Stimulated activated CD4-positive, alpha-beta T cell treated with anti-CD3 and anti-CD28 coated beads, Interleukin-4, amount 100 ng/mL, for 24 hours (primary cell): ENCODE data around the gene XBP1.
"Not testable (repeated sequence)": the region's sequence is repeated elsewhere in the genome, so short reads cannot be mapped to it uniquely, and the experiment has no call there.

ENCODE experiments used
- DNase-seq: peaks from one replicate; pipeline ENCODE4 v3.0.0-alpha.2; 2020

Gene XBP1

DNA sequence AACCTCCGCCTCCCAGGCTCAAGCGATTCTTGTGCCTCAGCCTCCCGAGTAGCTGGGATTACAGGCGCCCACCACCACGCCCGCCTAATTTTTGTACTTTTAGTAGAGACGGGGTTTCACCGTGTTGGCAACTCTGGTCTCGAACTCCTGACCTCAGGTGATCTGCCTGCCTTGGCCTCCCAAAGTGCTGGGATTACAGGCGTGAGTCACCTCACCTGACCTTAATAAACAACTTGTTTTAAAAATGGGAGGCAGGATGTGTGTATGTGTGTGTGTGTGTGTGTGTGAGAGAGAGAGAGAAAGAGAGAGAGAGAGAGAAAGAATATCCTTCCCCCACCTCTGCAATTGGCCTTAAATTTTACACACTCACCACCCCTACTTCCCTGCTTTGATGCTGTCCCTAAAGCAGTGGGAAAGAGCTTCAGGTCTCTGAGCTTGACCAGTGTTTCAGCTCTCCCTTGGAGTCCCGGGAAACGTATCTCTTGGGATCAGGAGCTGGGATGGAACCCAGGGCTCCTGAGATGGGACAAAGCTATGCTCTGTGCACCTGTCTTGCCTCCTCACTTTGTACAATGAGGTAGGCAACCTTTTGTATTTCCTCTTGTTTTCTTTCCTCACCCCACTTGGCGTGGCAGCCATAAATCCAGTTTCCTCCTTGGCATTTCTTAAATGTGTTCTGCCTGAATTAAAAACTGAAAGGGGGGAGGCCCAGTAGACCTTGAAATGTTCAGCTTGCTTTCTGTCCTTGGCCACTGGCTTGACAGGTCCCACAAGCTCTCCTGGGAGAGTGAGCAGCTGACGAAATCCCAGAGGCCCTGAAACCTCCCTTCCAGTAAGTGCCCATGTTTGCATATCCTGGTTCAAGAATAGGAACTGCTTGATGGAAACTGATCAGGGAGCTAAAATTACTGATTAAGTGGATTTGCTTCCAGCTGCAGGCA, 17.8 kb upstream of the XBP1 start:
- no peak for DNase-seq

DNA sequence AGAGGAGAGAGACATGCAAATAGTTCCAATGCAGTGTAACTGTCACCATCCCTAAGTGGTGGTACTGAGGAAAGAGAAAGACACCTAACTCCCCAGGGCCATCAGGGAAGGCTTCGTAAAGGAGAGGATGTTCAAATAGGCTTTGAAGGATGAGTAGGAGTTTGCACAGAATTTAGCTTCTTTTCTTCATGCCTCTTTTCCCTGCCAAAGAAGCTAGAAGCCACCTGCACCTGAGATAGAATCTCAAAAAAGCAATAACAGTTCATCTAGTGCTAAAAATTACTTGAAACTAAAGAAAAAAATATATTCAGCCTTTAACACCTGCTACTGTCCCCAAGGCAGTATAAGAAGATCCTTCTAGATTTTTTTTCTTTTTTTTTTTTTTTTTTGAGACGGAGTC, 16.7 kb upstream of the XBP1 start:
- DNase-seq: no peak

- no peak for DNase-seq
These were observed 15.4 kb upstream of the XBP1 start for GRCh38 chr22:28815729-28816128.

DNA sequence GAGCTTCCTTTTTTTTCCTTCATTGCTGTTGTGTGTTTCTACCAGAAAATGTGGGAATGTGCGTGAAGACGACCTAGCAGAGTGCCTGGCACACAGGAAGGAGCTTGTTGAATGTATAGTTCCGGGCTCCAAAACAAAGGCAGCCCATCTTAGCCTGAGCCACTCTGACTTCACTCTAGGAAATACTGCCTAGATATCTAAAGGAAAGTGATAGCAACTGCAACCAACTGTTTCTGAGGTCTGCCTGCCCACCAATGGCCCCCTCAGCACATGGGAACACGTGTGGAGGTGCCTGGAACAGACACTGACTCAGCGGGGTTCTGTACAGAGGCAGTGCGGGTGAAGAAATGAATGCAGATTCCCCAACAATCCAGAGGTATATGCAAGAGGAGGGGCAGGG, 14.7 kb upstream of the XBP1 start:
- no peak for DNase-seq

- no peak for DNase-seq
These were observed 13.6 kb upstream of the XBP1 start for GRCh38 chr22:28813772-28814518.

DNA sequence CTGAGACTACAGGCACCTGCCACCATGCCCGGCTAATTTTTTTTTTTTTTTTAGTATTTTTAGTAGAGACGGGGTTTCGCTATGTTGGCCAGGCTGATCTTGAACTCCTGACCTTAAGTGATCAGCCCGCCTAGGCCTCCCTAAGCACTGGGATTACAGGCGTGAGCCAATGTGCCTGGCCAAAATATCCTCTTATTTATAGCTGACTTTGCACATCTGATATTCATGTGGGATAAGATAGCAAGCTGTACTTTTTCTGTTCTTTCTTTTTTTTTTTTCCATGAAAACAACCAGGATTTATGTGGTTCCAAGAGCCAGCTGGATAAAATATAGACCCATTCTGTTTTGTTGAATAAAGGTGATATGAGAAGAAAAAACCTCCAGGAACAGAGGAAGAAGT, 12.1 kb upstream of the XBP1 start:
- DNase-seq: no peak

GRCh38 chr22:28810821-28811491, 10.6 kb upstream of the XBP1 start:
- DNase-seq: no peak

- DNase-seq: no peak
These were observed 8.5 kb upstream of the XBP1 start for GRCh38 chr22:28808716-28809355.

DNA sequence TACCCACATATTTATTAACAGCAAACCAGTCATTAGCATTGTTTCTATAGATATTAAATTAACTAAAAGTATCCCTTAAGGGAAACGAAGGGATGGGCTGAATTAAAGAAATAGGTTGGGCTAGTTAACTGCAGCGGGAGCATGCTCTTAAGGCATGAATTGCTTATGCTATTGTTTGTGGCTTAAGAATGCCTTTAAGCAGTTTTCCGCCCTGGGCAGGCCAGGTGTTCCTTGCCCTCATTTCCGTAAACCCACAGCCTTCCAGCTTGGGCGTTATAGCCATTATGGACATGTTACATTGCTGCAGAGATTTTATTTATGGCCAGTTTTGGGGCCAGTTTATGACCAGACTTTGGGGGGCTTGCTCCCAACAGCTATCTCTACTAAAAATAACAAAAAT, 5.1 kb upstream of the XBP1 start:
- not testable (repeated sequence) for DNase-seq

DNA sequence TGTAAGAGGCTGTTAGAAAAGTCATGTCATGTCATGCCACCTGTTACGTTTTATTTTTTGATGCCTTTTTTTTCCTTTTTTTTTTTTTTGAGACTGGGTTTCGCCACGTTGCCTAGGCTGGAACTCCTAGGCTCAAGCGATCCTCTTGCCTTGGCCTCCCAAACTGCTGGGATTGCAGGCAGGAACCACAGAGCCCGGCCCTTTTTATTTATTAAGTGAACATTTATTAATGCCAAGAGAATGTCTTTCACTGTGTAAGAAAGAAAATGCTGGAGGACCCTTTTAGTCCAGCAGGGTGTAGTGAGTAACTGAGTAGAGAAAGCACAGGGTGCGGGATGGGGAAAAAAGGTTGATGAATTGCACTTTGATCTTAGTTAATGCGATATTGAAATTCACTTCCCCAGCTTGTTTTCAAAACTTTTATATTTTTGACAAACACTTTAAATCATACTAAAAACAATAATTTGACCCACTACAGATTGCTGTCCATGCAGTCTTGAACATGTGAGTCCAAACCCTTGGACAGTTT, 2.3 kb upstream of the XBP1 start:
- no peak for DNase-seq

GRCh38 chr22:28801845-28802594, 1.7 kb upstream of the XBP1 start:
- DNase-seq: no peak

DNA sequence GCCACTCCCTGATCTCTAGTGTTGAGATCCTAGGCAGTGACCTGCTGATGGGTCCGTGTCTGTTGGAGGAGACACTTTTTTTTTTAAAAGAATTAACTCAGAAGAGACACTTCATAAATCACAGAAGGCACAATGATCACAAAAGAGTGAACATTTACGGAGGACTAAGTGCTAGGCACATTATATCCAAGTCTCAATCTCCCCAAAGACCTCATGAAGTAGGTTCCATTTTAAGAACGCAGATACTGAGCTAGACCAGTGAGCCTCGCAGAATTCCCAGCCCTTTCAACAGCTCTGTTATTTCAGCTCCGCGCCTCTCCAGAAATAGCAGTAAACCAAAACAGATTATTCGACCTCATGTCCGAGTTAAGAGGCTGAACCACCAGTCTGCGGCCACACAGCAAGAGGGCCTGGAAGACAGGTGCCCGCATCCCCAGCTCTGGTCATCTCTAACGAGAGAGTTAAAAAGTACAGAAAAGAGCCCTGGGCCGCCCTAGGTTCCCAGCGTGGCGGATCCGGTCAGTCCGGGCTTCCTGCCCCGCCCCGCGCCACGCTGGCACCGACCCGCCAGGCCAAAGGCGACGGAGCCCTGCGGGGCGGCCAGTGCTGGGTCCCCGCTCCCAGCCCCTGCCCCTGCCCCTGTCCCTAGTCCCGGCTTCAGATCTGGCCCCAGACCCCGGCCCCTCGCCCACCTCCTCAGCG, 612 bp downstream of the XBP1 start:
- DNase-seq: peak; percentile 24

DNA sequence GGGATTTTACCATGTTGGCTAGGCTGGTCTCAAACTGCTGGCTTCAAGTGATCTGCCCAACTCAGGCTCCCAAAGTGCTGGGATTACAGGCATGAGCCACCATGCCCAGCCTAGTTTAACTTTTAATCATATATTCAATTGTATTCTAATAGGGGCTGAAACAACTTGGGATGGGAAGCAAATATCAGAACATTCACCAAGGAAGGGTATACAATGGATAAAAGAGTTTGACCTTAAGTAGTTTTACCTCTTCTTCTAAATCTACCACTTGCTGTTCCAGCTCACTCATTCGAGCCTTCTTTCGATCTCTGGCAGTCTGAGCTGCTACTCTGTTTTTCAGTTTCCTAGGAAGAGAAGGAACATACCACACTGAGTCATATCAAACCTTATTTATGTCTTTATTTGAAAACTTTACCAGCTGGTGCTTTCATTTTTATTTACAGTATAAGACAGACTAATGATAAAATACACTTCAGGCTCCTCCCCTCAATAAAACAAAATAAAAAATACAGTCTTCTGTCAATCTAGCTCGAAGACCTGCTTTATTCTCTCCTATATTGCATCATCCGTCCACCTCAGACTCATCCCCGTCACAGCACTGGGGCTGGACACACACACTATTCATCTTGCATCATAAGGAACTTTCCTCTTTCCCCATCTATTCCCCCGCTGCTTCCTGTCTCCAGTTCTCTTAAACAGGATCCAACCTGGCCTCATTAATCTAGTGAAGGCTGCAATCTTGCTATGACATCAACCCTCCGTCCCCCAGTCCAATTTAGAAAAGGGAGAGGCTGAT, 1.4 kb downstream of the XBP1 start:
- DNase-seq: peak; percentile 51

GRCh38 chr22:28795932-28796856, 4.2 kb downstream of the XBP1 start:
- no peak for DNase-seq

DNA sequence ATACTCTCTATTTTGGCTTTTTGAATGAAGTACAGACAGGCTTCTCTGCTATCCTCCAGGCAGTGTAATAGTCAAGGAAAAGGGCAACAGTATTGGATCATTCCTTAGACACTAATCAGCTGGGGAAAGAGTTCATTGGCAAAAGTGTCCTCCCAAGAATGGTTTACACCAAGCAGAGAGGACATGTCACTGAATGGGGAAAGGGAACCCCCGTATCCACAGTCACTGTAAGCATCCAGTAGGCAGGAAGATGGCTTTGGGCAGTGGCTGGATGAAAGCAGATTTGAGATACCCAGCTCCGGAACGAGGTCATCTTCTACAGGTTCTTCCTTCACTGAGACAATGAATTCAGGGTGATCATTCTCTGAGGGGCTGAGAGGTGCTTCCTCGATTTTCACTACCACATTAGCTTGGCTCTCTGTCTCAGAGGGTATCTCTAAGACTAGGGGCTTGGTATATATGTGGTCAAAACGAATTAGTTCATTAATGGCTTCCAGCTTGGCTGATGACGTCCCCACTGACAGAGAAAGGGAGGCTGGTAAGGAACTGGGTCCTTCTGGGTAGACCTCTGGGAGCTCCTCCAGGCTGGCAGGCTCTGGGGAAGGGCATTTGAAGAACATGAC, 5.2 kb downstream of the XBP1 start:
- no peak for DNase-seq

- no peak for DNase-seq
These were observed 6.3 kb downstream of the XBP1 start for GRCh38 chr22:28793976-28794584.

DNA sequence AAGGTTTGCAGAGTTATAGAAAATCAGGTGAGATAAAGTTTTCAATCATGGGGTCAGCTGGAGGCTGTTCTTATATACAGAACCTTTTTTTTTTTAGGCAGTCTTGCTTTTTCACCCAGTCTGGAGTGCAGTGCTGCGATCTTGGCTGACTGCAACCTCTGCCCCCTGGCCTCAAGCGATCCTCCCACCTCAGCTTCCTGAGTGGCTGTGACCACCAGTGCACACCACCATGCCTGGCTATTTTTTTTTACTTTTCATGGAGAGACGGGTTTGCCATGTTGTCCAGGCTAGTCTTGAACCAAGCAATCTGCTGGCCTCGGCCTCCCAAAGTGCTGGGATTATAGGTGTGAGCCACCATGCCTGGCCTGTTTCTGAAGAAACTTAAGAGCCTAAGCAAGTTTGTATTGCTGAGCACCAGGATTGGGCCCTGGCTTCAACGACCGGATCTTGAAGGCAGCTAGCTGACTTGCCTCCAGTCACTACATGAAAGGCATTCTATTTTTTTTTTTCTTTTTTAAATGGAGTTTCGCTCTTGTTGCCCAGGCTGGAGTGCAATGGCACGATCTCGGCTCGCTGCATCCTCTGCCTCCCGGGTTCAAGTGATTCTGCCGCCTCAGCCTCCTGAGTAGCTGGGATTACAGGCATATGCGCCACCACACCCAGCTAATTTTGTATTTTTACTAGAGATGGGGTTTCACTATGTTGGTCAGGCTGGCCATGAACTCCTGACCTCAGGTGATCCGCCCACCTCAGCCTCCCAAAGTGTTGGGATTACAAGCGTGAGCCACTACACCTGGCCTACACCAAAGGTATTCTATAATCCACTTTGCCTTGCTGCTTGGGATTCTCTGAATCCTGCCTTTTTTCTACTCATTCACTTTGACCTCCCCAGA, 7.6 kb downstream of the XBP1 start:
- DNase-seq: no peak
